ENCODE data around the gene MYADML2.

DNA sequence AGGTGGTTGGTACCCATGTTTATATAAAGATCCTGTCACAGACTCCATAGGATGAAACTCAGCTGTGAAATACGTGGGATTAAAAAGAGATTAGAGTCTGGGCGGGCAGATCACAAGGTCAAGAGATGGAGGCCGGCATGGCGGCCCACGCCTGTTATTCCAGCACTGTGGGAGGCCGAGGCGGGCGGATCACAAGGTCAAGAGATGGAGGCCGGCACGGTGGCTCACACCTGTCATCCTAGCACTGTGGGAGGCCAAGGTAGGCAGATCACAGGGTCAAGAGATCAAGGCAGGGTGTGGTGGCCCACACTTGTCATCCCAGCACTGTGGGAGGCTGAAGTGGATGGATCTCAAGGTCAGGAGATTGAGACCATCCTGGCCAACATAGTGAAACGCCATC lies 51.6 kb downstream of the MYADML2 start:
- TF ChIP-seq, protein P1, sequence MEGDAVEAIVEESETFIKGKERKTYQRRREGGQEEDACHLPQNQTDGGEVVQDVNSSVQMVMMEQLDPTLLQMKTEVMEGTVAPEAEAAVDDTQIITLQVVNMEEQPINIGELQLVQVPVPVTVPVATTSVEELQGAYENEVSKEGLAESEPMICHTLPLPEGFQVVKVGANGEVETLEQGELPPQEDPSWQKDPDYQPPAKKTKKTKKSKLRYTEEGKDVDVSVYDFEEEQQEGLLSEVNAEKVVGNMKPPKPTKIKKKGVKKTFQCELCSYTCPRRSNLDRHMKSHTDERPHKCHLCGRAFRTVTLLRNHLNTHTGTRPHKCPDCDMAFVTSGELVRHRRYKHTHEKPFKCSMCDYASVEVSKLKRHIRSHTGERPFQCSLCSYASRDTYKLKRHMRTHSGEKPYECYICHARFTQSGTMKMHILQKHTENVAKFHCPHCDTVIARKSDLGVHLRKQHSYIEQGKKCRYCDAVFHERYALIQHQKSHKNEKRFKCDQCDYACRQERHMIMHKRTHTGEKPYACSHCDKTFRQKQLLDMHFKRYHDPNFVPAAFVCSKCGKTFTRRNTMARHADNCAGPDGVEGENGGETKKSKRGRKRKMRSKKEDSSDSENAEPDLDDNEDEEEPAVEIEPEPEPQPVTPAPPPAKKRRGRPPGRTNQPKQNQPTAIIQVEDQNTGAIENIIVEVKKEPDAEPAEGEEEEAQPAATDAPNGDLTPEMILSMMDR (conservative IDR thresholded peaks at IDR 0.05; ENCODE audit: low read depth, low read length), result no peak
- no peak for TF ChIP-seq EZH2 (IDR thresholded peaks at IDR 0.05; ENCODE audit: low read length, unreplicated experiment)
